ENCODE results near the gene HERPUD2.

The HERPUD2 gene

DNA sequence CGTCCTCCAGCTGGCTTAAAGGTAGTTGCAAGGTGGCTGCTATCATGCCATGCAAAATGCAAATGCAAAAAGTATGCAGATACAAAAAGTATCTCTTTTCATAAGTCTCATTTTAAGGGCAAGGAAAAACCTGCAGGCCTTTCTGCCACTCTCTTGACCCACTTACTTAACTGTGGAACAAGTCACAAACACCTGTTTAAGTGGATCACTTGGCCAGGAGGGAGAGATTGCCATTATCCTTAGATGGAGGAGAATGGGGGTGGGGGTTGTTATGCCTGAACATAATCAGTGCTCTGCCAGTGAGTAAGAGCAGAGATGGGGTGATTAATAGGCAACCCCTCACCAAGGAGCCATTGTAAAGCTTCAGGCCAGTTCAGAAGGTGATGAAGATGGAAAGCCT, 25.1 kb upstream of the HERPUD2 start:
- no peak overlapping the region for H2AFZ ChIP-seq (ENCODE audit: low read depth, low read length, severe bottlenecking)
- H3K9ac ChIP-seq (ENCODE audit: low read length), result no peak overlapping the region
- H3F3A ChIP-seq (ENCODE audit: insufficient read depth), result peaks cover 18% of the 10 kb centered on the region
- no peaks in the 10 kb centered on the region for H3K36me3 ChIP-seq (ENCODE audit: low read length)
- H4K20me1 ChIP-seq (ENCODE audit: low read depth, low read length), result no peaks in the 10 kb centered on the region
- TF ChIP-seq, protein P1, sequence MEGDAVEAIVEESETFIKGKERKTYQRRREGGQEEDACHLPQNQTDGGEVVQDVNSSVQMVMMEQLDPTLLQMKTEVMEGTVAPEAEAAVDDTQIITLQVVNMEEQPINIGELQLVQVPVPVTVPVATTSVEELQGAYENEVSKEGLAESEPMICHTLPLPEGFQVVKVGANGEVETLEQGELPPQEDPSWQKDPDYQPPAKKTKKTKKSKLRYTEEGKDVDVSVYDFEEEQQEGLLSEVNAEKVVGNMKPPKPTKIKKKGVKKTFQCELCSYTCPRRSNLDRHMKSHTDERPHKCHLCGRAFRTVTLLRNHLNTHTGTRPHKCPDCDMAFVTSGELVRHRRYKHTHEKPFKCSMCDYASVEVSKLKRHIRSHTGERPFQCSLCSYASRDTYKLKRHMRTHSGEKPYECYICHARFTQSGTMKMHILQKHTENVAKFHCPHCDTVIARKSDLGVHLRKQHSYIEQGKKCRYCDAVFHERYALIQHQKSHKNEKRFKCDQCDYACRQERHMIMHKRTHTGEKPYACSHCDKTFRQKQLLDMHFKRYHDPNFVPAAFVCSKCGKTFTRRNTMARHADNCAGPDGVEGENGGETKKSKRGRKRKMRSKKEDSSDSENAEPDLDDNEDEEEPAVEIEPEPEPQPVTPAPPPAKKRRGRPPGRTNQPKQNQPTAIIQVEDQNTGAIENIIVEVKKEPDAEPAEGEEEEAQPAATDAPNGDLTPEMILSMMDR (IDR thresholded peaks at IDR 0.05; ENCODE audit: insufficient read depth, low read length, poor library complexity, severe bottlenecking), result no peak
- TF ChIP-seq EZH2phosphoT487 (conservative IDR thresholded peaks at IDR 0.05; ENCODE audit: low read length), result no peak
- H3K79me2 ChIP-seq (ENCODE audit: insufficient read depth, low read length), result no peaks in the 10 kb centered on the region
- H3K9me3 ChIP-seq (ENCODE audit: insufficient read depth, low read length), result no peaks in the 10 kb centered on the region
- no peak overlapping the region for H3K27ac ChIP-seq (ENCODE audit: low read depth, low read length)
- no peak overlapping the region for H3K4me3 ChIP-seq (ENCODE audit: insufficient read depth, low read length, poor library complexity, severe bottlenecking)
- H3K27me3 ChIP-seq (ENCODE audit: low read length), result no peaks in the 10 kb centered on the region
- no peak overlapping the region for H3K4me2 ChIP-seq (ENCODE audit: low read depth, low read length, poor library complexity, severe bottlenecking)
- no peaks in the 10 kb centered on the region for H3K9me2 ChIP-seq (replicated peaks; ENCODE audit: insufficient read depth, low read length)

DNA sequence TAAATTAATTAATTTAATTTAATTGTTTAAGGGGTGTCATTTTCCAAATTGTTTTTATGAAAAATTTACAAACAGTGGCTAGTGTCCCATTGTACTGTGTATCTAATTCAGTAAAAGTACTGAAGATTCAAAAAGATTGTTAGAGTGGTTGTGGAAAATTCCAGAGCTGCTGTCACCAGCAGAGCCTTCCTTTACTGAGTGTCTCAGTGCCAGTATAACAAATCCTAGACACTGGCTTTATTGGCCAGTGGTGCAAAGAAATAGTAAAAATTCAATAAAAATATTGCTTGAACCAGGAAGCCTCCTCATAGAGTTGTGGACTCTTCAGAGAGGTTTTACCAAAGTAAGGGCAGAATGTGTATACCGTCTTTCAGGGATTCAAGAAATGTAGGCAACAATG, 23.1 kb upstream of the HERPUD2 start:
- Histone ChIP-seq H2AFZ (ENCODE audit: low read depth, low read length, severe bottlenecking) (no peak overlapping the region), H3K4me3 (ENCODE audit: insufficient read depth, low read length, poor library complexity, severe bottlenecking) (no peak overlapping the region), H3K36me3 (ENCODE audit: low read length) (no peaks in the 10 kb centered on the region), H3K79me2 (ENCODE audit: insufficient read depth, low read length) (no peaks in the 10 kb centered on the region), H3K9ac (ENCODE audit: low read length) (no peak overlapping the region), H3K27me3 (ENCODE audit: low read length) (no peaks in the 10 kb centered on the region), H3F3A (ENCODE audit: insufficient read depth) (peaks cover 5% of the 10 kb centered on the region; the same call in 1 of the 2 replicates), H3K4me2 (ENCODE audit: low read depth, low read length, poor library complexity, severe bottlenecking) (no peak overlapping the region), H3K9me2 (replicated peaks; ENCODE audit: insufficient read depth, low read length) (no peaks in the 10 kb centered on the region), H3K9me3 (ENCODE audit: insufficient read depth, low read length) (no peaks in the 10 kb centered on the region), H4K20me1 (ENCODE audit: low read depth, low read length) (no peaks in the 10 kb centered on the region), H3K27ac (ENCODE audit: low read depth, low read length) (no peak overlapping the region)
- TF ChIP-seq EZH2phosphoT487 (conservative IDR thresholded peaks at IDR 0.05; ENCODE audit: low read length), result no peak
- TF ChIP-seq, protein P1 (IDR thresholded peaks at IDR 0.05; ENCODE audit: insufficient read depth, low read length, poor library complexity, severe bottlenecking), result no peak

DNA sequence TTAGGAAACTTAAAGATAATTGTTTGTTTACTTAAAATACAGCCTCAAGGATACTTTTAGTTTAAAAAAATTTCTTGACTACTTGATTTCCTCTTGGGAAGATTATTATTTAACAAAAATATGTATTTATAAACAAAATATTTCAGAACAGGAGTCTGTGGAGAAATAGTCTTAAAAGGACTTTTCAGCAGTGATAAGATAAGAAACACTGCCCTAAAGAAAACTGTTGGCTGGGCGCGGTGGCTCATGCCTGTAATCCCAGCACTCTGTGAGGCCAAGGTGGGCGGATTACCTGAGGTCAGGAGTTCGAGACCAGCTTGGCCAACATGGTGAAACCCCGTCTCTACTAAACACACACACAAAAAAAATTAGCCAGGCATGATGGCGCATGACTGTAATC, 22.6 kb upstream of the HERPUD2 start:
- no peak overlapping the region for H3K4me2 ChIP-seq (ENCODE audit: low read depth, low read length, poor library complexity, severe bottlenecking)
- no peaks in the 10 kb centered on the region for H3K9me2 ChIP-seq (replicated peaks; ENCODE audit: insufficient read depth, low read length)
- no peaks in the 10 kb centered on the region for H3K27me3 ChIP-seq (ENCODE audit: low read length)
- no peak overlapping the region for H2AFZ ChIP-seq (ENCODE audit: low read depth, low read length, severe bottlenecking)
- H3K36me3 ChIP-seq (ENCODE audit: low read length), result no peaks in the 10 kb centered on the region
- no peak overlapping the region for H3K4me3 ChIP-seq (ENCODE audit: insufficient read depth, low read length, poor library complexity, severe bottlenecking)
- 0 out of 2 replicates have a peak, but pooled peaks cover 5% of the 10 kb centered on the region for H3F3A ChIP-seq (ENCODE audit: insufficient read depth)
- H4K20me1 ChIP-seq (ENCODE audit: low read depth, low read length), result no peaks in the 10 kb centered on the region
- no peak overlapping the region for H3K9ac ChIP-seq (ENCODE audit: low read length)
- H3K27ac ChIP-seq (ENCODE audit: low read depth, low read length), result no peak overlapping the region
- H3K9me3 ChIP-seq (ENCODE audit: insufficient read depth, low read length), result no peaks in the 10 kb centered on the region
- no peaks in the 10 kb centered on the region for H3K79me2 ChIP-seq (ENCODE audit: insufficient read depth, low read length)
- TF ChIP-seq, protein P1 (IDR thresholded peaks at IDR 0.05; ENCODE audit: insufficient read depth, low read length, poor library complexity, severe bottlenecking), result no peak
- TF ChIP-seq EZH2phosphoT487 (conservative IDR thresholded peaks at IDR 0.05; ENCODE audit: low read length), result no peak
